Neuronal stem cell (in vitro differentiated cells): ENCODE results near the gene ATCAY. TPM values are rescaled to one million over a fixed set of nuclear protein-coding genes. Genes with fewer than 3 reads are reported as not detected.

Experiments
- DNase-seq: peaks from one replicate; pipeline ENCODE4 v3.0.0-alpha.2; 2013; ENCODE audit warnings: low spot score
- H2AFZ ChIP-seq: one replicate; pipeline ENCODE4 v1.6.1; 2013; ENCODE audit warnings: mild to moderate bottlenecking, low read length, inconsistent platforms
- H2AK5ac ChIP-seq: 2 replicates; pipeline ENCODE4 v1.6.1; 2013; ENCODE audit warnings: low read depth, mild to moderate bottlenecking, inconsistent platforms, low read length, moderate library complexity, mixed read lengths
- H2BK120ac ChIP-seq: 2 replicates; pipeline ENCODE4 v1.6.1; 2013; ENCODE audit warnings: low read depth, mild to moderate bottlenecking, inconsistent platforms, low read length, moderate library complexity, mixed read lengths
- H2BK12ac ChIP-seq: one replicate; pipeline ENCODE4 v1.6.1; 2013; ENCODE audit warnings: low read length, inconsistent platforms
- H2BK15ac ChIP-seq: 2 replicates; pipeline ENCODE4 v1.6.1; 2013; ENCODE audit warnings: mild to moderate bottlenecking, low read length, inconsistent platforms, mixed read lengths
- H2BK5ac ChIP-seq: one replicate; pipeline ENCODE4 v1.6.1; 2013; ENCODE audit warnings: inconsistent platforms, mild to moderate bottlenecking, low read length, moderate library complexity
- H3K14ac ChIP-seq: one replicate; pipeline ENCODE4 v1.6.1; 2013; ENCODE audit warnings: low read length, inconsistent platforms
- H3K18ac ChIP-seq: 2 replicates; pipeline ENCODE4 v1.6.1; 2013; ENCODE audit warnings: low read length, inconsistent platforms
- H3K23ac ChIP-seq: 2 replicates; pipeline ENCODE4 v1.6.1; 2013; ENCODE audit warnings: low read depth, mild to moderate bottlenecking, mixed read lengths, low read length, inconsistent platforms; ENCODE audit not compliant: poor library complexity
- H3K27ac ChIP-seq: replicated peaks from 3 replicates; pipeline ENCODE4 v1.5.1; 2013; ENCODE audit warnings: low read length, inconsistent platforms
- H3K27me3 ChIP-seq, 3 experiments: 2 replicates each; pipeline ENCODE4 v1.6.1; 2013; ENCODE audit warnings: low read length in 3 of 3, mild to moderate bottlenecking in 2 of 3, inconsistent platforms in 1 of 3, low read depth in 1 of 3, mixed read lengths in 1 of 3, moderate library complexity in 1 of 3; ENCODE audit not compliant: control insufficient read depth in 3 of 3, insufficient read depth in 3 of 3
- H3K36me3 ChIP-seq, 2 donors: replicated peaks in 1 of 2; 2 replicates each; pipeline ENCODE4 v1.6.1; 2013; ENCODE audit warnings: low read length in 2 of 2; ENCODE audit not compliant: control insufficient read depth in 2 of 2, insufficient read depth in 2 of 2
- H3K4ac ChIP-seq: 2 replicates; pipeline ENCODE4 v1.6.1; 2013; ENCODE audit warnings: inconsistent platforms, mild to moderate bottlenecking, low read length, moderate library complexity
- H3K4me1 ChIP-seq, 2 donors: 1 replicate in 1 of 2; 2 replicates in 1 of 2; pipeline ENCODE4 v1.6.1; 2013; ENCODE audit warnings: low read length in 2 of 2, low read depth in 1 of 2; ENCODE audit not compliant: control insufficient read depth in 2 of 2, insufficient read depth in 1 of 2
- H3K4me2 ChIP-seq: one replicate; pipeline ENCODE4 v1.6.1; 2013; ENCODE audit warnings: mild to moderate bottlenecking, low read length, inconsistent platforms; ENCODE audit not compliant: insufficient read depth, poor library complexity, severe bottlenecking
- H3K4me3 ChIP-seq, 2 donors: 2 replicates each; pipeline ENCODE4 v1.5.1; 2013; ENCODE audit warnings: low read length in 2 of 2, mild to moderate bottlenecking in 2 of 2, inconsistent platforms in 1 of 2, moderate library complexity in 1 of 2
- H3K79me1 ChIP-seq: one replicate; pipeline ENCODE4 v1.6.1; 2013; ENCODE audit warnings: low read depth, mild to moderate bottlenecking, inconsistent platforms, low read length, moderate library complexity
- H3K9ac ChIP-seq: one replicate; pipeline ENCODE4 v1.6.1; 2013; ENCODE audit warnings: mild to moderate bottlenecking, low read depth, low read length, inconsistent platforms; ENCODE audit not compliant: poor library complexity
- H3K9me3 ChIP-seq, 2 donors: replicated peaks in 1 of 2; 2 replicates each; pipeline versions ENCODE3 to v1.6.1; 2013; ENCODE audit warnings: low read length in 2 of 2, mild to moderate bottlenecking in 2 of 2, inconsistent platforms in 1 of 2, low read depth in 1 of 2, mixed read lengths in 1 of 2, moderate library complexity in 1 of 2; ENCODE audit not compliant: control insufficient read depth in 2 of 2, insufficient read depth in 1 of 2
- H4K8ac ChIP-seq: one replicate; pipeline ENCODE4 v1.6.1; 2013; ENCODE audit warnings: low read depth, mild to moderate bottlenecking, inconsistent platforms, low read length, moderate library complexity
- H4K91ac ChIP-seq: one replicate; pipeline ENCODE4 v1.6.1; 2013; ENCODE audit warnings: low read length, low read depth, mild to moderate bottlenecking, inconsistent platforms; ENCODE audit not compliant: poor library complexity
- WGBS, 2 donors: extraction: QIAGEN DNeasy Blood & Tissue Kit; methylation state at CpG; one replicate each; pipeline ENCODE4 v1.1.7; 2013; ENCODE audit warnings: missing lambda C conversion rate in 2 of 2, mixed read lengths in 1 of 2; ENCODE audit not compliant: insufficient read length in 2 of 2, insufficient replicate concordance in 1 of 2; ENCODE audit errors: extremely low coverage in 2 of 2; 5-methylcytosine and 5-hydroxymethylcytosine counted together
- polyA plus RNA-seq, 2 experiments: library from polyadenylated mRNA; stranded (reverse); fragments of 200-250 nt; gene quantifications; one replicate each; pipeline ENCODE4 v1.2.3, GENCODE V29; 2013

Gene ATCAY
- polyA plus RNA-seq (2013, experiment 1 of 2): 19.1 TPM
- polyA plus RNA-seq (2013, experiment 2 of 2): 19.7 TPM

GRCh38 chr19:3880471-3881271 is at the start of gene ATCAY:
Gene ATCAY (plus strand): TSS chr19:3880685. CDS start chr19:3885768, 5,083 bp downstream.
- Histone ChIP-seq H3K9me3 (peaks cover 0 to 2% of the 10 kb centered on the region in 2 donors), H3K14ac (no peak within 1 kb of the TSS), H3K23ac (peak within 1 kb of the TSS; percentile 73), H3K4me1 (peaks cover 4 to 5% of the 10 kb centered on the region in 2 donors), H2BK5ac (no peak within 1 kb of the TSS), H3K36me3 (peaks cover 0 to 1% of the 10 kb centered on the region in 2 donors), H4K8ac (no peak within 1 kb of the TSS), H3K79me1 (peaks cover 2% of the 10 kb centered on the region), H4K91ac (no peak within 1 kb of the TSS), H3K27ac (peak within 1 kb of the TSS; percentile 14), H3K4me3 (peak within 1 kb of the TSS; percentile 63 to 81), H2AK5ac (peak within 1 kb of the TSS; percentile 47), H2BK15ac (no peak within 1 kb of the TSS), H2BK120ac (no peak within 1 kb of the TSS), H3K4me2 (peak within 1 kb of the TSS; percentile 94), H3K27me3 (peaks cover 0 to 5% (median 0%) of the 10 kb centered on the region in 3 experiments), H3K9ac (peak within 1 kb of the TSS; percentile 75), H3K4ac (no peak within 1 kb of the TSS), H2BK12ac (no peak within 1 kb of the TSS), H3K18ac (peak within 1 kb of the TSS; percentile 87), H2AFZ (peak within 1 kb of the TSS; percentile 95)
- no CpG with 5 or more reads among the region's 49 CpGs for WGBS, 2 donors
- DNase-seq: peak; percentile 76

GRCh38 chr19:3831601-3832000 is 48.9 kb upstream of the ATCAY start:
- peak overlapping the region; percentile 21 for H3K9ac ChIP-seq
- no peaks in the 10 kb centered on the region for H3K36me3 ChIP-seq
- no CpG with 5 or more reads among the region's 19 CpGs for WGBS, 2 donors
- peak overlapping the region; percentile 64 for H2AFZ ChIP-seq
- DNase-seq: no peak
- no peak overlapping the region for H4K8ac ChIP-seq
- H3K23ac ChIP-seq: peak overlapping the region; percentile 73
- no peak overlapping the region for H3K4ac ChIP-seq
- H2BK5ac ChIP-seq: no peak overlapping the region
- no peaks in the 10 kb centered on the region for H3K79me1 ChIP-seq
- no peak overlapping the region for H3K27ac ChIP-seq
- no peak overlapping the region for H3K4me2 ChIP-seq
- no peak overlapping the region for H2BK120ac ChIP-seq
- peaks cover 6 to 9% of the 10 kb centered on the region in 2 donors for H3K4me1 ChIP-seq
- no peak overlapping the region for H4K91ac ChIP-seq
- no peak overlapping the region for H3K4me3 ChIP-seq
- H3K27me3 ChIP-seq: peaks cover 0 to 5% (median 0%) of the 10 kb centered on the region in 3 experiments
- peaks cover 0 to 2% of the 10 kb centered on the region in 2 donors for H3K9me3 ChIP-seq
- peak overlapping the region; percentile 58 for H2BK12ac ChIP-seq
- H2BK15ac ChIP-seq: peak overlapping the region; percentile 94
- peak overlapping the region; percentile 71 for H3K18ac ChIP-seq
- no peak overlapping the region for H2AK5ac ChIP-seq
- no peak overlapping the region for H3K14ac ChIP-seq

- no peak overlapping the region for H3K27ac ChIP-seq
- no CpG with 5 or more reads among the region's 6 CpGs for WGBS, 2 donors
These were observed 48.5 kb upstream of the ATCAY start for GRCh38 chr19:3832001-3832400.

More at GRCh38 chr19:3832001-3832400, 48.5 kb upstream of the ATCAY start:
- no peak for DNase-seq
- H3K79me1 ChIP-seq: no peaks in the 10 kb centered on the region
- no peak overlapping the region for H2BK120ac ChIP-seq
- H3K9ac ChIP-seq: no peak overlapping the region
- no peak overlapping the region for H3K14ac ChIP-seq
- H3K4me3 ChIP-seq: no peak overlapping the region
- H4K8ac ChIP-seq: no peak overlapping the region
- peak overlapping the region; percentile 73 for H3K23ac ChIP-seq
- no peak overlapping the region for H2BK12ac ChIP-seq
- H2AFZ ChIP-seq: no peak overlapping the region
- H3K18ac ChIP-seq: peak overlapping the region; percentile 71
- H2BK5ac ChIP-seq: no peak overlapping the region
- H3K4me1 ChIP-seq: peaks cover 6 to 9% of the 10 kb centered on the region in 2 donors
- peak overlapping the region; percentile 94 for H2BK15ac ChIP-seq
- H2AK5ac ChIP-seq: no peak overlapping the region
- peaks cover 0 to 2% of the 10 kb centered on the region in 2 donors for H3K9me3 ChIP-seq
- H4K91ac ChIP-seq: no peak overlapping the region
- H3K4me2 ChIP-seq: no peak overlapping the region
- H3K36me3 ChIP-seq: no peaks in the 10 kb centered on the region
- no peak overlapping the region for H3K4ac ChIP-seq
- H3K27me3 ChIP-seq: peaks cover 0 to 5% (median 0%) of the 10 kb centered on the region in 3 experiments
